ENCODE data around the gene CRK.
"Not testable (repeated sequence)": the region's sequence is repeated elsewhere in the genome, so short reads cannot be mapped to it uniquely, and the experiment has no call there.

Gene CRK

DNA sequence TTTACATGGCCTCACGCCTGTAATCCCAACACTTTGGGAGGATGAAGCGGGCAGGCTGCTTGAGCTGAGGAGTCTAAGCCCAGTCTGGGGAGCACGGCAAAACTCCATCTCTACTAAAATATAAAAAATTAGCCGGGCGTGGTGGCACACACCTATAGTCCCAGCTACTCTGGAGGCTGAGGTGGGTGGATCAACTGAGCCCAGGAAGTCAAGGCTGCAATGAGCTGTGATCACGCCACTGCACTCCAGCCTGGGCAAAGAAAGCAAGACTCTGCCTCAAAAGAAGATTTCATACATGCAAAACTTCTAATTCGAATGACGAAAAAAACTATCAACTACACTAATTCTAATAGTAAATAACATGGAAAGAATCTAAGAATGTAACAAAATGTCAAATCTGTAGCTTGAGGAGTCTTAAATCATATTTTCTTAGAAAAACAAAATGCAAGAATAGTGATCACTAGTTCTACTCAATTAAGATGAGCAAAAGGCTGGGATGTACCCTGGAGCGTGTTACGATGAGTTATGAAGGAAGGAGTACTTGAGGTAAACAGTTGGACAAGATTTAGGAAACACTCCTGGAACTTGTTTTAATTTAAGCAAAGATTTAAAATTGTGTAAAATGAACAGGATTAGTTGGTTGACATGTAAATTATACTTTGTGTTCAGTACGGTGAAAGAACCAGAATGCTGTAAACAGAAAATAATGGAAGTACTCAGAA, 76.7 kb downstream of the CRK start:
- no peak overlapping the region for H3K27ac ChIP-seq (ENCODE audit: low read depth, low read length)
- no peaks in the 10 kb centered on the region for H3K27me3 ChIP-seq (ENCODE audit: insufficient read depth, low read length)
- peaks cover 9% of the 10 kb centered on the region for H3K4me1 ChIP-seq (ENCODE audit: insufficient read depth, low read length)
- H3K9me3 ChIP-seq (ENCODE audit: insufficient read depth, low read depth, low read length) = no peaks in the 10 kb centered on the region
- no peak overlapping the region for H3K4me3 ChIP-seq (ENCODE audit: low read length)
- WGBS = 95% methylated on average over 8 of the region's 11 CpGs
- H3K9ac ChIP-seq (ENCODE audit: low read depth, low read length) = no peak overlapping the region
- peaks cover 14% of the 10 kb centered on the region for H3K36me3 ChIP-seq (ENCODE audit: insufficient read depth, low read length)

DNA sequence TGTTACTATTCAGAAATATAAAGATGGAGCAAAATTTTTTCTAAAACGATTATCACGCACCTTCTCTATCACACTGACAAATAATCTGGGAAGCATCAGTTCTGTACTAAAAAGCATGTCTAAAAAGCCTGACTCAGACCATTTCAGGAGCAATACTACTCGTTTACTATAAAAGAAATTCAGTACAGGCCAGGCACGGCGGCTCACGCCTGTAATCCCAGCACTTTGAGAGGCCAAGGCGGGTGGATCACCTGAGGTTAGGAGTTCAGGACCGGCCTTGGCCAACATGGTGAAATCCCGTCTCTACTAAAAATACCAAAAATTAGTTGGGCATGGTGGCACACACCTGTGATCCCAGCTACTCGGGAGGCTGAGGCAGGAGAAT, 77.6 kb downstream of the CRK start:
- H3K27ac ChIP-seq (ENCODE audit: low read depth, low read length); H3K9ac ChIP-seq (ENCODE audit: low read depth, low read length); H3K27me3 ChIP-seq (ENCODE audit: insufficient read depth, low read length); H3K4me1 ChIP-seq (ENCODE audit: insufficient read depth, low read length); H3K4me3 ChIP-seq (ENCODE audit: low read length); H3K9me3 ChIP-seq (ENCODE audit: insufficient read depth, low read depth, low read length): not testable (repeated sequence)
- H3K36me3 ChIP-seq (ENCODE audit: insufficient read depth, low read length) = peaks cover 19% of the 10 kb centered on the region
- 95% methylated on average over 10 of the region's 10 CpGs for WGBS

DNA sequence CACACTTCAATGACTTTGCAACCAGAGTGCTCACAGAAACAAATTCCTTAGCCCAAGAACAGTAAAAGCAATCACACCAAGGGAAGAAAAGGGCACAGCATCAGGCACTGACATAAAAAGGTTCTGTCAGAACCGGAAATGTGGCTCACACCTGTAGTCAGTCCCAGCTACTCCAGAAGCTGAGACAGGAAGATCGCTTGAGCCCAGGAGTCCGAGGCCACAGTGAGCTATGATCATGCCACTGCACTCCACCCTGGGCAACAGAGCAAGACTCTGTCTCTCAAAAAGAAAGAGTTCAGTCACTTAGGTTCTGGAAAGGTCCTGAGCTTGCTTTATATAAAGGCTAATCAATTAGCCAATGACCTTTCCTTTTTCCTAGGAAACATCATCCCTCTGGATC, 78.7 kb downstream of the CRK start:
- H3K9me3 ChIP-seq (ENCODE audit: insufficient read depth, low read depth, low read length) = no peaks in the 10 kb centered on the region
- no peak overlapping the region for H3K9ac ChIP-seq (ENCODE audit: low read depth, low read length)
- H3K4me1 ChIP-seq (ENCODE audit: insufficient read depth, low read length) = peaks cover 9% of the 10 kb centered on the region
- peaks cover 28% of the 10 kb centered on the region for H3K36me3 ChIP-seq (ENCODE audit: insufficient read depth, low read length)
- no peak overlapping the region for H3K27ac ChIP-seq (ENCODE audit: low read depth, low read length)
- 90% methylated on average over 3 of the region's 3 CpGs for WGBS
- H3K27me3 ChIP-seq (ENCODE audit: insufficient read depth, low read length) = no peaks in the 10 kb centered on the region
- H3K4me3 ChIP-seq (ENCODE audit: low read length) = no peak overlapping the region

DNA sequence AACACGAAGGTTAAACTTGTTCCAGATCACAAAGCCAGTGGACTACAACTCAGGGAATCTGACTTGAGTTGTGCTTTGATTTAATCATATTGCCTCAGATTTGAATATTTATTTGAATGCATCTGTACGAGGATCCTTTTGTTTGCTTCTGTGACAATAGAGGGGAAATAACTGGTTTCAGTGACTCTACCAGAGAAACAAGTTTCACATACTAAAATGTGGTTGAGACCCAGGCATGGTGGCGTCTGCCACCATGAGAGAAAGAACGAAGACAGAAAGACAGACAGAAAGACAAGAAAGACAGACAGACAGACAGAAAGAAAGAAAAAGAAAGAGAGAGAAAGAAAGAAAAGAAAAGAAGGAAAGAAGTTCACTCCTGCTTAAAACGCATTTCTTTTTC, 80.0 kb downstream of the CRK start:
- Histone ChIP-seq H3K4me3 (ENCODE audit: low read length) (no peak overlapping the region), H3K9ac (ENCODE audit: low read depth, low read length) (no peak overlapping the region), H3K4me1 (ENCODE audit: insufficient read depth, low read length) (peaks cover 9% of the 10 kb centered on the region), H3K9me3 (ENCODE audit: insufficient read depth, low read depth, low read length) (no peaks in the 10 kb centered on the region), H3K27me3 (ENCODE audit: insufficient read depth, low read length) (no peaks in the 10 kb centered on the region), H3K27ac (ENCODE audit: low read depth, low read length) (no peak overlapping the region), H3K36me3 (ENCODE audit: insufficient read depth, low read length) (peaks cover 35% of the 10 kb centered on the region)
- WGBS = 89% methylated on average over 5 of the region's 5 CpGs

DNA sequence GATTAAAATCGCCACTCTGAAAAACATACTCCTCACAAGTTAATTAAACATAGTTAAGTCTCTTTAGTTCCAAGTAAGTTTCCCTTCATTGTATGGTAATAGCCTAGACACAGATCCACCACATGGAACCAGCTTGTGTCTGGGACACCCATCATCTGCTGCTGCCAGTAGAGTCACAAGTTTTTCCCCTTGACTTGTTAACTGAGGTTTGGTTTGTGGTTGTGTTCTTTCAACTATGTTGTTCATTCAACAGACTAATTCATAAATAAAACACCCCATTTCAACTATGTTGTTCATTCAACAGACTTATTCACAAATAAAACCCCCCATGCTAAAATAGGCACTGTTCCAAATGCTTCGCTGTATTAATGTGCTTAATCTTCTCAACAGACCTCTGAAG, 80.4 kb downstream of the CRK start:
- Histone ChIP-seq H3K9me3 (ENCODE audit: insufficient read depth, low read depth, low read length) (no peaks in the 10 kb centered on the region), H3K4me3 (ENCODE audit: low read length) (no peak overlapping the region), H3K27me3 (ENCODE audit: insufficient read depth, low read length) (no peaks in the 10 kb centered on the region), H3K4me1 (ENCODE audit: insufficient read depth, low read length) (peaks cover 5% of the 10 kb centered on the region), H3K9ac (ENCODE audit: low read depth, low read length) (no peak overlapping the region), H3K36me3 (ENCODE audit: insufficient read depth, low read length) (peaks cover 38% of the 10 kb centered on the region), H3K27ac (ENCODE audit: low read depth, low read length) (no peak overlapping the region)
- 98% methylated on average over 1 of the region's 2 CpGs for WGBS

DNA sequence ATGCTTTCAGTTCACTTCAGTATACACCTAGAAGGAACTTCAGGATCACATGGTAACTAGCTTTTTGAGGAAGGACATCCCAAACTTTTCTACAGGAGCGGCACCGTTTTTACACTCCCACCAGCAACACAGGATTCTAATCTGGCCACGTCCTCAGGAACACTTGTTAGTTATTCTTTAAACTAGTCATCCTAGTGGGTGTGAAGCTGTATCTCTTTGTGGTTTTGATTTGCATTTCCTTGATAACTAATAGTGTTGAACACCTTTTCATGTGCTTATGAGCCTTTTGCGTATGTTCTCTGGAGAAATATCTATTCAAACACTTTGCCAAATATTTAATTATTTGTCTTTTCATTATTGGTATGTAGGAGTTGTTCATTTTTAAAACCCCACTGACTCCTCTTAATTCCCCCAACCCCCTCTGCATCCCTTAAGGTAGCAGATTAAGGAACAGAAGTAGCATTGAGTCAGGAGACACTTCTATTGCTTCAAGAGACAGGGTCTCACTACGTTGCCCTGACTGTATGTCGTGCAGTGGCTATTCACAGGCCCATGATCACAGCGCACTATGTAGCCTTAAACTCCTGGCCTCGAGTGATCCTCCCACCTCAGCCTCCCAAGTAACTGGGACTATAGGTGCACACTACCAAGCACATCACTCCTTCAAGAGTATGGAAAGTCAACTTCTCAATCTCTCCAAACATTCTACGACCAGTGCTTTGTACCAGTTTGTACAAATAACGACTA, 81.4 kb downstream of the CRK start:
- no peak overlapping the region for H3K4me3 ChIP-seq (ENCODE audit: low read length)
- 93% methylated on average over 9 of the region's 10 CpGs for WGBS
- peaks cover 37% of the 10 kb centered on the region for H3K36me3 ChIP-seq (ENCODE audit: insufficient read depth, low read length)
- peaks cover 3% of the 10 kb centered on the region for H3K4me1 ChIP-seq (ENCODE audit: insufficient read depth, low read length)
- no peak overlapping the region for H3K9ac ChIP-seq (ENCODE audit: low read depth, low read length)
- no peak overlapping the region for H3K27ac ChIP-seq (ENCODE audit: low read depth, low read length)
- H3K27me3 ChIP-seq (ENCODE audit: insufficient read depth, low read length) = no peaks in the 10 kb centered on the region
- H3K9me3 ChIP-seq (ENCODE audit: insufficient read depth, low read depth, low read length) = no peaks in the 10 kb centered on the region

DNA sequence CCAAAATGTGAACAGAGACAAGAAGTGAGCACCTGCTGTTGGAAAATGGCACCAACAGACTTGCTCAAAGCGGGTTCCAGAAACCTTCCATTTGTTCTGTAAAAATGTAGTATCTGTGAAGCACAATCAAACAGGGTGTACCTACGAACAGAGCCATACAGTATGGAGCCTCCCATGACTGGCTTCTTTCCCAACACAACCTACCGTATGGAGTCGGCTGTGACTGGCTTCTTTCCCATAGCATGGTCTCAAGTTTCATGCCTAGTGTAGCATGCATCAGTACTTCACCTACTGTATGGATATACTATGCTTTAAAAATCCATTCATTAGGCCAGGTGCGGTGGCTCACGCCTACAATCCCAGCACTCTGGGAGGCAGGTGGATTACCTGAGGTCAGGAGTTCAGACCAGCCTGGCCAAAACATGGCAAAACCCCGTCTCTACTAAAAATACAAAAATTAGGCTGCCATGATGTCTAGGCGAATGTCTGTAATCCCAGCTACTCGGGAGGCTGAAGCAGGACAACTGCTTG, 82.3 kb downstream of the CRK start:
- H3K36me3 ChIP-seq (ENCODE audit: insufficient read depth, low read length) = peaks cover 38% of the 10 kb centered on the region
- no peak overlapping the region for H3K9ac ChIP-seq (ENCODE audit: low read depth, low read length)
- H3K4me3 ChIP-seq (ENCODE audit: low read length) = no peak overlapping the region
- H3K27ac ChIP-seq (ENCODE audit: low read depth, low read length) = no peak overlapping the region
- no peaks in the 10 kb centered on the region for H3K9me3 ChIP-seq (ENCODE audit: insufficient read depth, low read depth, low read length)
- 94% methylated on average over 9 of the region's 9 CpGs for WGBS
- H3K27me3 ChIP-seq (ENCODE audit: insufficient read depth, low read length) = no peaks in the 10 kb centered on the region
- H3K4me1 ChIP-seq (ENCODE audit: insufficient read depth, low read length) = no peaks in the 10 kb centered on the region; the same call in 1 of the 2 replicates

DNA sequence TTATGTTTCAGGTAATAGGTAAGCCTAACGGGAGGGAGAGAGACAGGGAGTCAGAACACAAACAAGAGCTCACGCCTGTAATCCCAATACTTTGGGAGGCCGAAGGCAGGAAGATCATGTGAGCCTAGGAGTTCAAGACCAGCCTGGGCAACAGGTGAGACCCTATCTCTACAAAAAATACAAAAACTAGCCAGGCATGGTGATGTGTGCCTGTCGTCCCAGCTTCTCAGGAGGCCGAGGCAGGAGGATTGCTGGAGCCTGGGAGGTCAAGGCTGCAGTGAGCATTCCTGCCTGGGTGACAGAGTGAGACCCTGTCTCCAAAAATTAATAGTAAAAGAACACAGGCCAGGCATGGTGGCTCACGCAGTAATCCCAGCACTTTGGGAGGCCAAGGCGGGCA, 83.4 kb downstream of the CRK start:
- no peak overlapping the region for H3K9ac ChIP-seq (ENCODE audit: low read depth, low read length)
- H3K4me1 ChIP-seq (ENCODE audit: insufficient read depth, low read length) = peaks cover 2% of the 10 kb centered on the region
- H3K9me3 ChIP-seq (ENCODE audit: insufficient read depth, low read depth, low read length) = no peaks in the 10 kb centered on the region
- H3K36me3 ChIP-seq (ENCODE audit: insufficient read depth, low read length) = peaks cover 29% of the 10 kb centered on the region
- WGBS = 84% methylated on average over 7 of the region's 7 CpGs
- no peak overlapping the region for H3K4me3 ChIP-seq (ENCODE audit: low read length)
- H3K27ac ChIP-seq (ENCODE audit: low read depth, low read length) = no peak overlapping the region
- no peaks in the 10 kb centered on the region for H3K27me3 ChIP-seq (ENCODE audit: insufficient read depth, low read length)

DNA sequence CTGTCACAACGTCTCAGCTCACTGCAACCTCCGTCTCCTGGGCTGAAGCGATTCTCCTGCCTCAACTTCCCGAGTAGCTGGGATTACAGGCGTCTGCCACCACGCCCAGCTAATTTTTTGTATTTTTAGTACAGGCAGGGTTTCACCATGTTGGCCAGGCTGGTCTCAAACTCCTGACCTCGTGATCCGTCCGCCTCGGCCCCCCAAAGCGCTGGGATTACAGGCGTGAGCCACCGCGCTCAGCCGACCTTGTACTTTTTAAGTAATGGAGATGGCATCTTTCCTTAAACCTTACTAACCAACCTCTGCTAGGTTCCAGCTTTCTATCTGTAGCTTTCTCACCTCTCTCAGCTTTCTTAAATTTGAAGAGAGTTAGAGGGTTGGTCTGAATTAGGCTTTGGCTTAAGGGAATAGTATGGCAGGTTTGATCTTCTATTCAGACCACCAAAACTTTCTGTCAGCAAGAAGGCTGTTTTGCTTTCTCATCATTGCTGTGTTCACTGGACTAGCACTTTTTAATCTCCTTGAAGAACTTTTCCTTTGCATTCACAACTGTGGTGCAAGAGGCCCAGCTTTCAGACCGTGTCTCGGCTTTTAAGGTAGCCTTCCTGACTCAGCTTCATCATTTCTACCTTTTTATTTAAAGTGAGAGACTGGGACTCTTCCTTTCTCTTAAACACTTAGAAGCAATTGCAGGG, 84.0 kb downstream of the CRK start:
- no peak overlapping the region for H3K27ac ChIP-seq (ENCODE audit: low read depth, low read length)
- no peak overlapping the region for H3K4me3 ChIP-seq (ENCODE audit: low read length)
- no peaks in the 10 kb centered on the region for H3K27me3 ChIP-seq (ENCODE audit: insufficient read depth, low read length)
- peaks cover 29% of the 10 kb centered on the region for H3K36me3 ChIP-seq (ENCODE audit: insufficient read depth, low read length)
- 91% methylated on average over 17 of the region's 17 CpGs for WGBS
- no peak overlapping the region for H3K9ac ChIP-seq (ENCODE audit: low read depth, low read length)
- H3K9me3 ChIP-seq (ENCODE audit: insufficient read depth, low read depth, low read length) = no peaks in the 10 kb centered on the region
- H3K4me1 ChIP-seq (ENCODE audit: insufficient read depth, low read length) = peaks cover 7% of the 10 kb centered on the region

Data from HUES64 (cell line).